ENCODE data around the gene USH1C. TPM values are rescaled to one million over a fixed set of nuclear protein-coding genes. Genes with fewer than 3 reads are reported as not detected.

The USH1C gene
- total RNA-seq, 1 experiment from 2014 or later, result 1.0 TPM

DNA sequence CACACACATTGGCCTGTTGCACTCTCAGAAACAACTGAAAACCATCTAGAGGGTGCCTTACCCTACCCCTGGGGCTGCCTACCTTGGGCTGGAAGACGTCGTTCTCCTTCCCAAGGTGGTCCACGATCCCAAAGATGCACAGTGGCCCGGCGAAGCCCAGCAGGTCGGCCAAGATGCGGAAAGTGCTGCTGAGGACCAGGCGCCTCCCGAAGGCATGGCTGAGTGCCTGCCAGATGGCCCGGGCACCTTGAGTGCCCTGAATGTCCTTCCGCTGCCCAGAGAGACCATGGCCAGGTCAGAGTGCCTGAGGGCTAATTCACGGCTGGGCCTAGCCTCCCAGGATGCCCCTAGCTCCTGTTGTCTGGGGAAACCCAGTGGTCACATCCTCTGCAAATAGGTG, 83.8 kb downstream of the USH1C start:
- Histone ChIP-seq H2AFZ (ENCODE audit: low read length) (no peak overlapping the region), H4K5ac (ENCODE audit: insufficient read length, low read depth, low read length) (no peak overlapping the region), H2BK15ac (ENCODE audit: low read depth, low read length) (no peak overlapping the region), H3K27me3 (ENCODE audit: insufficient read depth, low read length) (no peaks in the 10 kb centered on the region), H3K9ac (ENCODE audit: extremely low read depth, insufficient read length, low read length) (no peak overlapping the region), H3K4me2 (ENCODE audit: insufficient read depth, insufficient read length, low read length) (no peak overlapping the region), H3T11ph (ENCODE audit: low read length) (no peak overlapping the region), H3K56ac (ENCODE audit: insufficient read length, low read depth, low read length) (no peak overlapping the region), H4K20me1 (ENCODE audit: control insufficient read depth, insufficient read depth, insufficient read length) (no peaks in the 10 kb centered on the region), H3K79me2 (ENCODE audit: insufficient read depth, low read length) (no peaks in the 10 kb centered on the region), H2BK5ac (ENCODE audit: insufficient read length, low read length) (no peak overlapping the region), H3K23me2 (ENCODE audit: insufficient read length, low read depth, low read length, poor library complexity, severe bottlenecking) (no peaks in the 10 kb centered on the region), H3K9me3 (ENCODE audit: control insufficient read depth, low read depth, low read length) (no peaks in the 10 kb centered on the region), H3K4me1 (ENCODE audit: insufficient read depth, low read length) (0 out of 2 replicates have a peak, but pooled peaks cover 8% of the 10 kb centered on the region), H2BK20ac (ENCODE audit: low read depth, low read length, poor library complexity, severe bottlenecking) (no peak overlapping the region), H2BK120ac (ENCODE audit: low read depth, low read length, poor library complexity, severe bottlenecking) (no peak overlapping the region), H3K23ac (ENCODE audit: insufficient read length, low read depth, low read length) (no peak overlapping the region), H2AK5ac (ENCODE audit: insufficient read length, low read length) (no peak overlapping the region), H4K91ac (ENCODE audit: insufficient read length, low read depth, low read length) (no peak overlapping the region), H3K4ac (ENCODE audit: low read depth, low read length) (no peak overlapping the region), H3K27ac (ENCODE audit: insufficient read length, low read depth, low read length) (no peak overlapping the region), H4K8ac (replicated peaks; ENCODE audit: insufficient read length, low read depth, low read length) (no peak overlapping the region), H2BK12ac (ENCODE audit: insufficient read length, low read depth, low read length) (no peak overlapping the region), H3K79me1 (ENCODE audit: insufficient read depth, low read depth, low read length, poor library complexity, severe bottlenecking) (no peaks in the 10 kb centered on the region), H3K18ac (ENCODE audit: insufficient read length, low read depth, low read length) (no peak overlapping the region), H3K14ac (ENCODE audit: insufficient read depth, low read length) (no peak overlapping the region; the same call in 1 of the 2 replicates)
- H3K27me3 Mint-ChIP-seq (ENCODE audit: low read depth), result peaks cover 2% of the 10 kb centered on the region; the same call in 1 of the 2 replicates
- no CpG with 5 or more reads among the region's 12 CpGs for WGBS (ENCODE audit: extremely low coverage, insufficient read length, low lambda C conversion rate)
- peaks cover 18 to 21% of the 10 kb centered on the region in 2 experiments for H3K4me1 Mint-ChIP-seq
- H3K27ac Mint-ChIP-seq, result 0 out of 7 replicates have a peak overlapping the region, but pooled peaks of 1 of the 3 experiments have one; percentile 55
- no peaks in the 10 kb centered on the region for H3K36me3 Mint-ChIP-seq (ENCODE audit: insufficient read depth in 1 of 3, low read depth in 3 of 3)
- DNase-seq, result no peak
- H3K9me3 Mint-ChIP-seq, result no peaks in the 10 kb centered on the region
- no peak overlapping the region for H3K4me3 Mint-ChIP-seq
- TF ChIP-seq, protein P1, sequence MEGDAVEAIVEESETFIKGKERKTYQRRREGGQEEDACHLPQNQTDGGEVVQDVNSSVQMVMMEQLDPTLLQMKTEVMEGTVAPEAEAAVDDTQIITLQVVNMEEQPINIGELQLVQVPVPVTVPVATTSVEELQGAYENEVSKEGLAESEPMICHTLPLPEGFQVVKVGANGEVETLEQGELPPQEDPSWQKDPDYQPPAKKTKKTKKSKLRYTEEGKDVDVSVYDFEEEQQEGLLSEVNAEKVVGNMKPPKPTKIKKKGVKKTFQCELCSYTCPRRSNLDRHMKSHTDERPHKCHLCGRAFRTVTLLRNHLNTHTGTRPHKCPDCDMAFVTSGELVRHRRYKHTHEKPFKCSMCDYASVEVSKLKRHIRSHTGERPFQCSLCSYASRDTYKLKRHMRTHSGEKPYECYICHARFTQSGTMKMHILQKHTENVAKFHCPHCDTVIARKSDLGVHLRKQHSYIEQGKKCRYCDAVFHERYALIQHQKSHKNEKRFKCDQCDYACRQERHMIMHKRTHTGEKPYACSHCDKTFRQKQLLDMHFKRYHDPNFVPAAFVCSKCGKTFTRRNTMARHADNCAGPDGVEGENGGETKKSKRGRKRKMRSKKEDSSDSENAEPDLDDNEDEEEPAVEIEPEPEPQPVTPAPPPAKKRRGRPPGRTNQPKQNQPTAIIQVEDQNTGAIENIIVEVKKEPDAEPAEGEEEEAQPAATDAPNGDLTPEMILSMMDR (conservative IDR thresholded peaks at IDR 0.05), result no peak
